AG09309 (cell line): ENCODE measurements around the gene CAMK2G.
"Not testable (repeated sequence)": the region's sequence is repeated elsewhere in the genome, so short reads cannot be mapped to it uniquely, and the experiment has no call there.

ENCODE experiments used
- DNase-seq: peaks from one replicate; pipeline ENCODE4 v3.0.0-alpha.2; 2010; ENCODE audit warnings: low read depth
- H3K4me3 ChIP-seq: 2 replicates; pipeline ENCODE4 v1.5.1; 2011; ENCODE audit warnings: mild to moderate bottlenecking, low read depth, low read length, moderate library complexity; ENCODE audit not compliant: control insufficient read depth
- CTCF ChIP-seq: IDR thresholded peaks from 2 replicates; pipeline ENCODE4 v1.5.1; 2011; ENCODE audit warnings: mild to moderate bottlenecking, low read depth, low read length, inconsistent platforms; ENCODE audit not compliant: insufficient read depth, control insufficient read depth; ENCODE audit errors: missing control alignments

The CAMK2G gene

DNA sequence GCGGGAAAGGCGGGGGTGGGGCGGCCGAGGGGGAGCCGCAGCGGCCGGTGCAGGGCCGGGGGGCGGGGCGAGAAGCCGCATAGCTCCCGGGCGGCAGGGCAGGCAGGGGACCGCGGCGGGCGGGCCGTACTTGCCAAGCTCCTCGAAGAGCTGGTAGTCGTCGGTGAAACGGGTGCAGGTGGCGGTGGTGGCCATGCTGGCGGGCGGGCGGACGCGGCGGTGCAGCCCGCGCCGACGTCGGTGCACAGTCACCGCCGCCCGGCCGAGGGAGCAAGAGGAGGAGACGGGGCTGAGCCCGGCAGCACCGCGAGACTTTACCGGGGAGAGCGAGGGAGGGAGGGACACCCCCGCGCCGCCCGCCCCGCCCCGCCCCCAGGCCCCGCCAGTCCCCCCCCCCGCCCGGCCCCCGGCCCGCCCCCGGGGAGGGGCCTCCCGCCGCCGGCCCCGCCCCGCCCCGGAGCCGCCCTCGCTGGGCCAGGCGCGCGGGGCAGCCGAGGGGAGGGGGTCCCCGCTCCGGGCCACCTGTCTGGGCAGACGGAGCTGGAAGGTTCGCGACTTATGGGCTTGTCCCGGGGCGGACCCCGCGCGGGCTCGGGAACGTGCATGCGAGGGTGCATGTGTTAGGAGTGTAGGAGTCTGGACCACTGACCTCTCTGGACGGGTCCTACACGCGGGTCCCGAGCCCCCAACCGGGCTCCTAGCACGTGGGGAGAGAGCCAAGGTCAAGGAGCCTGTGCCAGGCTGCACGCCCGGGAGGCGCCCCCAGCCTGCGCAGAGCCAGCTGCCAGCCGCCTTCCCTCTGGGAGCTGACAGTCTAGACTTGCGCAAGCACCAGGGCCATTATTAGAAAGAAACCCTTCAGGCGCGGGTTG is at the start of gene CAMK2G:
Gene CAMK2G (minus strand): TSS at position 289 of the 872 bp plus-strand sequence. CDS start 94 bp downstream, at position 195.
- peak within 1 kb of the TSS; percentile 74 for H3K4me3 ChIP-seq
- peak; percentile 38 for DNase-seq

GRCh38 chr10:73922864-73923133 is 48.4 kb upstream of the CAMK2G start:
- no peak overlapping the region for H3K4me3 ChIP-seq
- no peak for TF ChIP-seq CTCF
- no peak for DNase-seq

More for the DNA sequence above, at the start of gene CAMK2G:
- TF ChIP-seq CTCF, result no peak

- DNase-seq, result no peak
- TF ChIP-seq CTCF, result no peak
- no peak overlapping the region for H3K4me3 ChIP-seq
Measured at GRCh38 chr10:73922007-73922863, 47.9 kb upstream of the CAMK2G start.

GRCh38 chr10:73920089-73920488 is 45.7 kb upstream of the CAMK2G start:
- no peak overlapping the region for H3K4me3 ChIP-seq
- no peak for TF ChIP-seq CTCF
- no peak for DNase-seq

GRCh38 chr10:73919481-73919880 is 45.1 kb upstream of the CAMK2G start:
- DNase-seq, H3K4me3 ChIP-seq: not testable (repeated sequence)

DNA sequence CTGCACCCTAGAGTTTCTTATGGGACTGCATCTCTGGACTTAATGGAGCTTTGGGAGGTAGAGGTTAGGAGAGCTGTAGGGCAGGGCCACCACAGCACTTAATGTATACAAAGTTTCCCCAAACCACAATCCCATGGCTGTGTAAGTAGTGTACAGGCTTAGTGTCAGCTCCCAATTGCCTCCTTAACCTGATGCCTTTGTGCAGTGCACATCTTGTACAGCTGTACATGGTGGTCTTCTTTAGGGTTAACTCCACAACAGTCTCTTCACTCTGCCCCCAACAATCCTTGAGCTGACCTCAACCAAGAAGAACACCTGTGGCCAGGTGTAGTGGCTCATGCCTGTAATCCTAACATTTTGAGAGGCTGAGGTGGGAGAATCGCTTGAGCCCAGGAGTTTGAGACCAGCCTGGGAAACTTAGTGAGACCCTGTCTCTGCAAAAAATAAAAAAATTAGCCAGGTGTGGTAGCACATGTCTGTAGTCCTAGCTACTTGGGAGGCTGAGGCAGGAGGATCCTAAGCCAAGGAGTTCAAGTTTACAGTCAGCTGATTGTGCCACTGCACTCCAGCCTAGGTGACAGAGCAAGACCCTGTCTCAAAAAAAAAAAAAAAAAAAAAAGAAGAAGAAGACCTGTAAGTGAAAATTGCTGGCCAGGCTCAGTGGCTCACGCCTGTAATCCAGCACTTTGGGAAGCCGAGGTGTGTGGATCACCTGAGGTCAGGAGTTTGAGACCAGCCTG is 43.4 kb upstream of the CAMK2G start:
- no peak overlapping the region for H3K4me3 ChIP-seq
- TF ChIP-seq CTCF, result no peak
- DNase-seq, result no peak
